Testis (tissue), 2 donors: Measurements from ENCODE around the gene GLIS1.

Experiments used
- POLR2A ChIP-seq: fragments of 450-650 bp; IDR thresholded peaks from one replicate; pipeline ENCODE4 v1.6.1; 2017; ENCODE audit warnings: antibody characterized with exemption, mild to moderate bottlenecking, moderate library complexity
- TF ChIP-seq, protein P1 (sequence below), 3 experiments: fragments of 450-650 bp in 2 of 3; fragments of 200-600 bp in 1 of 3; sonication (generic) in 1 of 3; IDR thresholded peaks; one replicate each; pipeline ENCODE4 v1.5.1; 2016 to 2019; ENCODE audit warnings: antibody characterized with exemption in 3 of 3, mild to moderate bottlenecking in 2 of 3, moderate library complexity in 1 of 3

DNA sequence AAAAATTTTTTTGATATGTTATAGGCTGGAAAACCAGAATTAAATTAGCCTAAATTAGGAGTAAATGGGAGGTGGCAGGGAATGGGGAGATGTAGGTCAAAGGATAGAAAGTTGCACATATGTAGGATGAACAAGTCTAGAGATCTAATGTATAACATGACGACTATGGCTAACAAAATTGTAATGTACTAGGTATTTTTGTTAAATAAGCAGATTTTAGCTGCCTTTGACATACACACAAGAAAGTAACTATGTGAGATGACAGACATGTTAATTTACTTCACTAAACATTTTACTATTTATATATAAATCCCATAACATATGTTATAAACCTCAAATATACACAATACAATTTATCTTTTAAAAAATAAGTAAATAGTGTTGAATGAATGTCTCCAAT lies 30.2 kb upstream of the GLIS1 start:
- TF ChIP-seq, protein P1, sequence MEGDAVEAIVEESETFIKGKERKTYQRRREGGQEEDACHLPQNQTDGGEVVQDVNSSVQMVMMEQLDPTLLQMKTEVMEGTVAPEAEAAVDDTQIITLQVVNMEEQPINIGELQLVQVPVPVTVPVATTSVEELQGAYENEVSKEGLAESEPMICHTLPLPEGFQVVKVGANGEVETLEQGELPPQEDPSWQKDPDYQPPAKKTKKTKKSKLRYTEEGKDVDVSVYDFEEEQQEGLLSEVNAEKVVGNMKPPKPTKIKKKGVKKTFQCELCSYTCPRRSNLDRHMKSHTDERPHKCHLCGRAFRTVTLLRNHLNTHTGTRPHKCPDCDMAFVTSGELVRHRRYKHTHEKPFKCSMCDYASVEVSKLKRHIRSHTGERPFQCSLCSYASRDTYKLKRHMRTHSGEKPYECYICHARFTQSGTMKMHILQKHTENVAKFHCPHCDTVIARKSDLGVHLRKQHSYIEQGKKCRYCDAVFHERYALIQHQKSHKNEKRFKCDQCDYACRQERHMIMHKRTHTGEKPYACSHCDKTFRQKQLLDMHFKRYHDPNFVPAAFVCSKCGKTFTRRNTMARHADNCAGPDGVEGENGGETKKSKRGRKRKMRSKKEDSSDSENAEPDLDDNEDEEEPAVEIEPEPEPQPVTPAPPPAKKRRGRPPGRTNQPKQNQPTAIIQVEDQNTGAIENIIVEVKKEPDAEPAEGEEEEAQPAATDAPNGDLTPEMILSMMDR (IDR thresholded peaks at IDR 0.05) = no peak
- TF ChIP-seq POLR2A = no peak
